ENCODE data around the gene FAM151A.

DNA sequence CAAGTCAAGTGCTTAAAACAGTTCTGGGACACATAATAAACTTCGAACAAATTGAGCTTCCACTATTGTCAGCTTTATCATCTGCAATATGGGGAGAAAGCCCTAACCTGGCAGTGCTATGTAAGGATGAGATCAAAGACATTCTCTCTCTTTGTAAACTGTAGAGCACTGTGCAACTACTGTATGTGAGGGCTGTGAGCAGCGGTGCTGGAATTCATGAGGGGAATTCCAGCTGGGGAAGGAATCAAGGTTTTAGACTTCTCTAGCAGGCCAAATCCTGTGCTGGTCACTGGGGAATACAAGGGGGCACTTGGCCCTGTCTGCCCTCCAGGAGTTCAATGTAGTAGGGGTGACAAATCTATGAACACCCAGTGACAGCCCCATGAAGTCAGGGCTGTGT lies 9.3 kb downstream of the FAM151A start:
- no peak for TF ChIP-seq CTCF (IDR thresholded peaks at IDR 0.05)
- no peak for TF ChIP-seq POLR2AphosphoS5 (IDR thresholded peaks at IDR 0.05)
